GM23338 (cell line): ENCODE results near the gene CDC6. TPM values are rescaled to one million over a fixed set of nuclear protein-coding genes. Genes with fewer than 3 reads are reported as not detected.

Source experiments
- ATAC-seq: fragments of 200-7000 bp; cut with Tn5 transposase; 3 replicates; pipeline ENCODE4 v1.9.1; 2020
- DNase-seq: peaks from one replicate; pipeline ENCODE4 v3.0.0-alpha.2; 2015; ENCODE audit warnings: low spot score
- H2AFZ ChIP-seq: fragments of 200-600 bp; sonication (generic); 2 replicates; pipeline ENCODE4 v1.8.0; 2016; ENCODE audit warnings: antibody characterized with exemption, mild to moderate bottlenecking, moderate library complexity
- H3F3A ChIP-seq: fragments of 200-600 bp; sonication (generic); replicated peaks from 2 replicates; pipeline ENCODE4 v1.8.0; 2017; ENCODE audit warnings: antibody characterized with exemption, mixed run types, low read depth
- H3K27ac ChIP-seq: fragments of 200-600 bp; sonication (generic); 2 replicates; pipeline ENCODE4 v1.6.1; 2016; ENCODE audit warnings: low read depth
- H3K27me3 ChIP-seq: fragments of 200-600 bp; sonication (generic); 2 replicates; pipeline ENCODE4 v1.8.0; 2016; ENCODE audit warnings: mild to moderate bottlenecking, mixed run types, moderate library complexity; ENCODE audit not compliant: insufficient read depth
- H3K36me3 ChIP-seq: fragments of 200-600 bp; sonication (generic); 2 replicates; pipeline ENCODE4 v1.8.0; 2016; ENCODE audit warnings: mild to moderate bottlenecking; ENCODE audit not compliant: insufficient read depth
- H3K4me1 ChIP-seq: fragments of 200-600 bp; sonication (generic); 2 replicates; pipeline ENCODE4 v1.8.0; 2016; ENCODE audit warnings: mild to moderate bottlenecking, moderate library complexity; ENCODE audit not compliant: insufficient read depth
- H3K4me2 ChIP-seq: fragments of 200-600 bp; sonication (generic); 2 replicates; pipeline ENCODE4 v1.7.1; 2017; ENCODE audit warnings: mixed run types
- H3K4me3 ChIP-seq: fragments of 200-600 bp; sonication (generic); 2 replicates; pipeline ENCODE4 v1.6.1; 2016; ENCODE audit warnings: mixed run types
- H3K79me2 ChIP-seq: fragments of 200-600 bp; sonication (generic); replicated peaks from 2 replicates; pipeline ENCODE4 v1.8.0; 2017; ENCODE audit warnings: mild to moderate bottlenecking; ENCODE audit not compliant: insufficient read depth
- H3K9me2 ChIP-seq: fragments of 200-600 bp; sonication (generic); 2 replicates; pipeline ENCODE4 v1.8.0; 2017; ENCODE audit not compliant: insufficient read depth
- H4K20me1 ChIP-seq: fragments of 200-600 bp; sonication (generic); replicated peaks from 2 replicates; pipeline ENCODE4 v1.8.0; 2017; ENCODE audit warnings: mild to moderate bottlenecking; ENCODE audit not compliant: insufficient read depth
- H3K27ac Mint-ChIP-seq: 2 replicates; pipeline ENCODE4 v1.8.0; 2020; ENCODE audit warnings: inconsistent platforms, mild to moderate bottlenecking, moderate library complexity, mixed read lengths
- H3K27me3 Mint-ChIP-seq: 3 replicates; pipeline ENCODE4 v1.8.0; 2022; ENCODE audit warnings: low read depth, mild to moderate bottlenecking, moderate library complexity, mixed read lengths, inconsistent platforms; ENCODE audit not compliant: insufficient read depth, poor library complexity
- H3K36me3 Mint-ChIP-seq: 3 replicates; pipeline ENCODE4 v1.8.0; 2021; ENCODE audit warnings: low read depth, mild to moderate bottlenecking, inconsistent platforms, moderate library complexity, mixed read lengths
- H3K4me1 Mint-ChIP-seq: 3 replicates; pipeline ENCODE4 v1.8.0; 2020; ENCODE audit warnings: mild to moderate bottlenecking, inconsistent platforms, mixed read lengths
- H3K4me3 Mint-ChIP-seq: 3 replicates; pipeline ENCODE4 v1.8.0; 2021; ENCODE audit warnings: moderate library complexity, mild to moderate bottlenecking, inconsistent platforms, mixed read lengths
- H3K9me3 Mint-ChIP-seq: 3 replicates; pipeline ENCODE4 v1.8.0; 2020; ENCODE audit warnings: moderate library complexity, mild to moderate bottlenecking, inconsistent platforms, mixed read lengths
- CREB1 ChIP-seq: fragments of 250-450 bp; sonication (Bioruptor Pico); IDR thresholded peaks from 2 replicates; pipeline ENCODE4 v1.5.0; 2020; ENCODE audit warnings: low read depth, mild to moderate bottlenecking, moderate library complexity
- EZH2phosphoT487 ChIP-seq: fragments of 200-600 bp; sonication (generic); IDR thresholded peaks from one replicate; pipeline ENCODE4 v1.8.1; 2018; ENCODE audit warnings: antibody characterized with exemption; ENCODE audit not compliant: unreplicated experiment
- JUNB ChIP-seq: IDR thresholded peaks from one replicate; pipeline ENCODE4 v1.6.1; 2016; ENCODE audit warnings: antibody characterized with exemption; ENCODE audit not compliant: unreplicated experiment
- NANOG ChIP-seq: IDR thresholded peaks from 2 replicates; pipeline ENCODE4 v1.6.1; 2016; ENCODE audit warnings: antibody characterized with exemption, borderline replicate concordance
- STAT1 ChIP-seq: IDR thresholded peaks from one replicate; pipeline ENCODE4 v1.6.1; 2016; ENCODE audit warnings: antibody characterized with exemption; ENCODE audit not compliant: unreplicated experiment
- ZNF114 ChIP-seq: fragments of 250-450 bp; sonication (Bioruptor Pico); IDR thresholded peaks from 2 replicates; pipeline ENCODE4 v1.5.0; 2020; ENCODE audit warnings: mild to moderate bottlenecking, moderate library complexity
- polyA plus RNA-seq: library from polyadenylated mRNA; unstranded; fragments of >200 nt; fragmentation: Nextera tagmentation; extraction: Ambion mirVana; gene quantifications from 2 replicates; pipeline ENCODE4 v1.2.1, GENCODE V29; 2016
- total RNA-seq: library from RNA; depleted of rRNA; stranded (reverse); fragments of >200 nt; shearing (Covaris generic); gene quantifications from 2 replicates; pipeline ENCODE4 v1.2.3, GENCODE V29; 2014
- TF ChIP-seq, protein P1 (sequence below), 2 experiments: fragments of 200-600 bp in 1 of 2; sonication (generic) in 1 of 2; conservative IDR thresholded peaks; 2 replicates each; pipeline versions ENCODE4 v1.5.1 to v1.6.1; 2016 to 2017; ENCODE audit warnings: antibody characterized with exemption in 2 of 2, low read depth in 2 of 2, mild to moderate bottlenecking in 2 of 2, moderate library complexity in 1 of 2
- TF ChIP-seq, protein P2 (sequence below): IDR thresholded peaks from 2 replicates; pipeline ENCODE4 v1.6.1; 2016; ENCODE audit warnings: antibody characterized with exemption

The CDC6 gene
- total and polyA plus RNA-seq, 2 experiments from 2014 or later = 46.2 to 79.9 TPM

DNA sequence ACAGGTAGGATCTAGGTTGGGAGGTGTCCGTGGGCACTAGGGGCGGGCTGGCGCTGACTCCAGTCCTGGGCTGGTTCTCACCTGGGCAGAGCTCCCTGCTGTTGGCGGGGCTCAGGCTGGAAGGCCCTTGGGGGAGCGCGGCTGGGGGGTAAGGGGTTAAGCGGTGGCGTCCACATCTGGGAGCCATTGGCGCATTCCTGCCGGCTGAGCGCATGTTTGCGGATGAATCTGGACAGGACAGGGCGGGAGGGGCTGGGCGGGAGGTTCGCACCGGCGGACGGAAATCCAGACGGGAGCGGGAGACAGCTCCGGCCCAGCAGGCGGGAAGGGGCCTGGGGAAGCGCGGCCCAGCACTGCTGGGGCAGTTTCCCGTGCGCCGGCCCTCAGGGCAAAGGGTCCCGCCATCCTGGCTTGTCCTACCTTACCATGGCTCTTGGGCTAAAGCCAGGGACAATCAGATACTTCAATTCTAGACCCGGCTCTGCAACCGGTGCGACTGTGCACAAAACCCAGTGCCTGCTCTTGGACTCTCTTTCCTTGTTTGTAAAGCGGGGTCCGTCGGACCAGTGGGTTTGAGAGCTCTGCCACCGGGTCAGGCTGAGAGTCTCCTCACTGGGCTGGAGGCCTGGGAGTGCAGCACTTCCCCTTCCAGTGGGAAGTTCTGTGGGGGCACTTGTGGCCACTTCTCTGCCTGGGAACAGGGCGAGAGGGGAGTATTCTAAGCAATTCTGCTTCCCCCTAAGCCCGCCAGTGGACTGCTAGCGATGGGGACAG, 29.1 kb downstream of the CDC6 start:
- peak; percentile 24 for ATAC-seq
- H3K4me1 Mint-ChIP-seq = peaks cover 83% of the 10 kb centered on the region
- no peak for TF ChIP-seq CREB1 (CRISPR knock-in tag)
- no peak for TF ChIP-seq STAT1
- TF ChIP-seq, protein P1, sequence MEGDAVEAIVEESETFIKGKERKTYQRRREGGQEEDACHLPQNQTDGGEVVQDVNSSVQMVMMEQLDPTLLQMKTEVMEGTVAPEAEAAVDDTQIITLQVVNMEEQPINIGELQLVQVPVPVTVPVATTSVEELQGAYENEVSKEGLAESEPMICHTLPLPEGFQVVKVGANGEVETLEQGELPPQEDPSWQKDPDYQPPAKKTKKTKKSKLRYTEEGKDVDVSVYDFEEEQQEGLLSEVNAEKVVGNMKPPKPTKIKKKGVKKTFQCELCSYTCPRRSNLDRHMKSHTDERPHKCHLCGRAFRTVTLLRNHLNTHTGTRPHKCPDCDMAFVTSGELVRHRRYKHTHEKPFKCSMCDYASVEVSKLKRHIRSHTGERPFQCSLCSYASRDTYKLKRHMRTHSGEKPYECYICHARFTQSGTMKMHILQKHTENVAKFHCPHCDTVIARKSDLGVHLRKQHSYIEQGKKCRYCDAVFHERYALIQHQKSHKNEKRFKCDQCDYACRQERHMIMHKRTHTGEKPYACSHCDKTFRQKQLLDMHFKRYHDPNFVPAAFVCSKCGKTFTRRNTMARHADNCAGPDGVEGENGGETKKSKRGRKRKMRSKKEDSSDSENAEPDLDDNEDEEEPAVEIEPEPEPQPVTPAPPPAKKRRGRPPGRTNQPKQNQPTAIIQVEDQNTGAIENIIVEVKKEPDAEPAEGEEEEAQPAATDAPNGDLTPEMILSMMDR (conservative IDR thresholded peaks at IDR 0.05; ENCODE audit: low read depth in 2 of 2) = peak in 1 of 2 experiments; percentile 16; a peak in 1 of 4 replicates
- TF ChIP-seq JUNB = no peak
- TF ChIP-seq, protein P2, sequence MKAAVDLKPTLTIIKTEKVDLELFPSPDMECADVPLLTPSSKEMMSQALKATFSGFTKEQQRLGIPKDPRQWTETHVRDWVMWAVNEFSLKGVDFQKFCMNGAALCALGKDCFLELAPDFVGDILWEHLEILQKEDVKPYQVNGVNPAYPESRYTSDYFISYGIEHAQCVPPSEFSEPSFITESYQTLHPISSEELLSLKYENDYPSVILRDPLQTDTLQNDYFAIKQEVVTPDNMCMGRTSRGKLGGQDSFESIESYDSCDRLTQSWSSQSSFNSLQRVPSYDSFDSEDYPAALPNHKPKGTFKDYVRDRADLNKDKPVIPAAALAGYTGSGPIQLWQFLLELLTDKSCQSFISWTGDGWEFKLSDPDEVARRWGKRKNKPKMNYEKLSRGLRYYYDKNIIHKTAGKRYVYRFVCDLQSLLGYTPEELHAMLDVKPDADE = no peak
- no peak for TF ChIP-seq ZNF114
- TF ChIP-seq EZH2phosphoT487 = no peak
- H2AFZ ChIP-seq = peak overlapping the region; percentile 95
- H3K4me3 Mint-ChIP-seq = peak overlapping the region; percentile 93
- peaks cover 14% of the 10 kb centered on the region; the same call in 1 of the 2 replicates for H3K79me2 ChIP-seq
- no peaks in the 10 kb centered on the region for H3K36me3 ChIP-seq
- no peak overlapping the region for H3K27ac Mint-ChIP-seq
- H3K36me3 Mint-ChIP-seq = no peaks in the 10 kb centered on the region; the same call in 2 of the 3 replicates
- H3K4me3 ChIP-seq = peak overlapping the region; percentile 89
- DNase-seq = peak; percentile 85
- H3K4me2 ChIP-seq = peak overlapping the region; percentile 91
- peaks cover 46% of the 10 kb centered on the region for H3K27me3 Mint-ChIP-seq
- peaks cover 7% of the 10 kb centered on the region for H4K20me1 ChIP-seq
- H3K9me2 ChIP-seq = no peaks in the 10 kb centered on the region
- peaks cover 16% of the 10 kb centered on the region for H3F3A ChIP-seq
- no peaks in the 10 kb centered on the region for H3K9me3 Mint-ChIP-seq
- peaks cover 33% of the 10 kb centered on the region for H3K27me3 ChIP-seq
- peaks cover 26% of the 10 kb centered on the region for H3K4me1 ChIP-seq
- no peak overlapping the region for H3K27ac ChIP-seq

DNA sequence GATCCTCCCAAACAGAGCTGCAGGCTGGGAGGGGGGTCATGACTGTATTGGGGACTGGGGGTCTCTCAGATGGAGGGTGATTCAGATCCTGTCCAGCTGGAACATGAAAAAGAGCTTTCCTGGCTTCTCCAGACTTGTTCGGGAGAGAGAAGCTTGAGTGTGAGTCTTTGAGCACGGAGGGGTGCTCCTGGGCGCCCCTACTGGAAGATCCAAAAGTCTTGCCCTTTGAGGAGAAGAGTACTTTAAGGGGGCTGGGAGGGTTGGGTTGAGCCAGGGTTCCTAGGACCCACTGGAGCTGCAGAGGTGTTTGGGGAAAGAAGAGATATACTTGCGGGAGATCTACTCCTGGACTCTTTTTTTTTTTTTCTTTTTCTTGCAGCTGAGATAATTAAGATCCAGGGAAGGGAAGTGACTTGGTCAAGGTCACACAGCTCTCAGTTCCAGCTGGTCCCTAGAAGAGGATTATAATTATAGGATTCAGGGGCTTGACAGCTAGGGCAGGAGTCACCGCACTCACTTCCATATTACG, 29.7 kb downstream of the CDC6 start:
- peaks cover 33% of the 10 kb centered on the region for H3K27me3 ChIP-seq
- H3K4me1 ChIP-seq = peaks cover 26% of the 10 kb centered on the region
- H3K9me2 ChIP-seq = no peaks in the 10 kb centered on the region
- H3K4me1 Mint-ChIP-seq = peaks cover 83% of the 10 kb centered on the region
- H3K36me3 Mint-ChIP-seq = no peaks in the 10 kb centered on the region; the same call in 2 of the 3 replicates
- H3K4me2 ChIP-seq = peak overlapping the region; percentile 91
- ATAC-seq = peak; percentile 63
- H3K27ac ChIP-seq = peak overlapping the region; percentile 28; the same call in 1 of the 2 replicates
- H3K79me2 ChIP-seq = peaks cover 15% of the 10 kb centered on the region; the same call in 1 of the 2 replicates
- peaks cover 16% of the 10 kb centered on the region for H3F3A ChIP-seq
- H4K20me1 ChIP-seq = peaks cover 12% of the 10 kb centered on the region
- H3K4me3 Mint-ChIP-seq = peak overlapping the region; percentile 93
- H3K27me3 Mint-ChIP-seq = peaks cover 44% of the 10 kb centered on the region
- peak; percentile 91 for DNase-seq
- no peaks in the 10 kb centered on the region for H3K36me3 ChIP-seq
- H3K9me3 Mint-ChIP-seq = no peaks in the 10 kb centered on the region
- no peak overlapping the region for H3K27ac Mint-ChIP-seq
- H2AFZ ChIP-seq = peak overlapping the region; percentile 95
- peak overlapping the region; percentile 89 for H3K4me3 ChIP-seq
- peak; percentile 17; the same call in 1 of the 2 replicates for TF ChIP-seq CREB1 (CRISPR knock-in tag)
- TF ChIP-seq, protein P1 (conservative IDR thresholded peaks at IDR 0.05; ENCODE audit: low read depth in 2 of 2) = peak; percentile 59 to 64
- no peak for TF ChIP-seq NANOG
